ENCODE results near the gene ASPSCR1. TPM values are rescaled to one million over a fixed set of nuclear protein-coding genes. Genes with fewer than 3 reads are reported as not detected.

Gene ASPSCR1
- total and polyA plus RNA-seq, 5 donors: 16.6 to 28.9 (median 21.2) TPM

- Histone ChIP-seq H3K27ac (ENCODE audit: low read length) (no peak overlapping the region), H3K9me3 (ENCODE audit: control insufficient read depth, low read length) (no peaks in the 10 kb centered on the region), H3K4me1 (ENCODE audit: control insufficient read depth, insufficient read depth, low read length) (no peaks in the 10 kb centered on the region), H3K27me3 (ENCODE audit: control insufficient read depth, insufficient read depth) (no peaks in the 10 kb centered on the region), H3K4me3 (ENCODE audit: low read length) (no peak overlapping the region)
- no peak for ATAC-seq
- peak in 2 of 3 donors; percentile 28 to 50 for DNase-seq
- whole genome bisulfite sequencing: 87% methylated on average over 14 of the region's 14 CpGs
- intact Hi-C loops (cut with DNase I): no loop called here
Observed at GRCh38 chr17:81933178-81933699, 44.2 kb upstream of the ASPSCR1 start.

GRCh38 chr17:81934098-81934757, 43.2 kb upstream of the ASPSCR1 start:
- ATAC-seq (no peak), DNase-seq (peak in 1 of 3 donors; percentile 56)
- no peaks in the 10 kb centered on the region for H3K4me1 ChIP-seq (ENCODE audit: control insufficient read depth, insufficient read depth, low read length)

GRCh38 chr17:81934850-81935708, 42.4 kb upstream of the ASPSCR1 start:
- intact Hi-C loops (cut with DNase I): no loop called here
- WGBS: 92% methylated on average over 38 of the region's 38 CpGs
- no peak for DNase-seq

More at GRCh38 chr17:81934098-81934757, 43.2 kb upstream of the ASPSCR1 start:
- Histone ChIP-seq H3K9me3 (ENCODE audit: control insufficient read depth, low read length) (no peaks in the 10 kb centered on the region), H3K27ac (ENCODE audit: low read length) (no peak overlapping the region), H3K4me3 (ENCODE audit: low read length) (no peak overlapping the region), H3K27me3 (ENCODE audit: control insufficient read depth, insufficient read depth) (no peaks in the 10 kb centered on the region)
- intact Hi-C loops (cut with DNase I): no loop called here
- WGBS: 86% methylated on average over 23 of the region's 23 CpGs

GRCh38 chr17:81935709-81936084, 41.7 kb upstream of the ASPSCR1 start:
- intact Hi-C loops (cut with DNase I): no loop called here

More at GRCh38 chr17:81934850-81935708, 42.4 kb upstream of the ASPSCR1 start:
- H3K4me3 ChIP-seq (ENCODE audit: low read length): no peak overlapping the region
- ATAC-seq: no peak
- H3K4me1 ChIP-seq (ENCODE audit: control insufficient read depth, insufficient read depth, low read length): no peaks in the 10 kb centered on the region
- H3K27ac ChIP-seq (ENCODE audit: low read length): no peak overlapping the region
- H3K27me3 ChIP-seq (ENCODE audit: control insufficient read depth, insufficient read depth): no peaks in the 10 kb centered on the region
- no peaks in the 10 kb centered on the region for H3K9me3 ChIP-seq (ENCODE audit: control insufficient read depth, low read length)

GRCh38 chr17:81939218-81939617, 38.2 kb upstream of the ASPSCR1 start:
- WGBS: 66% methylated on average over 15 of the region's 15 CpGs
- intact Hi-C loops (cut with DNase I): no loop called here
- no peak overlapping the region for H3K4me3 ChIP-seq (ENCODE audit: low read length)
- no peak overlapping the region for H3K27ac ChIP-seq (ENCODE audit: low read length)
- no peaks in the 10 kb centered on the region for H3K9me3 ChIP-seq (ENCODE audit: control insufficient read depth, low read length)
- no peaks in the 10 kb centered on the region for H3K4me1 ChIP-seq (ENCODE audit: control insufficient read depth, insufficient read depth, low read length)
- ATAC-seq: no peak
- peak in 1 of 3 donors; percentile 62 for DNase-seq
- H3K27me3 ChIP-seq (ENCODE audit: control insufficient read depth, insufficient read depth): no peaks in the 10 kb centered on the region

More at GRCh38 chr17:81935709-81936084, 41.7 kb upstream of the ASPSCR1 start:
- Histone ChIP-seq H3K27ac (ENCODE audit: low read length) (no peak overlapping the region), H3K4me3 (ENCODE audit: low read length) (no peak overlapping the region), H3K4me1 (ENCODE audit: control insufficient read depth, insufficient read depth, low read length) (no peaks in the 10 kb centered on the region), H3K9me3 (ENCODE audit: control insufficient read depth, low read length) (no peaks in the 10 kb centered on the region), H3K27me3 (ENCODE audit: control insufficient read depth, insufficient read depth) (no peaks in the 10 kb centered on the region)
- DNase-seq: no peak
- ATAC-seq: no peak
- WGBS: 88% methylated on average over 6 of the region's 6 CpGs

- peak; percentile 87 to 95 (median 95) for DNase-seq
- H3K4me1 ChIP-seq (ENCODE audit: control insufficient read depth, insufficient read depth, low read length): no peaks in the 10 kb centered on the region
- H3K9me3 ChIP-seq (ENCODE audit: control insufficient read depth, low read length): no peaks in the 10 kb centered on the region
- ATAC-seq: peak; percentile 34 to 73
- intact Hi-C loops (cut with DNase I): no loop called here
- WGBS: 68% methylated on average over 21 of the region's 21 CpGs
- H3K27me3 ChIP-seq (ENCODE audit: control insufficient read depth, insufficient read depth): no peaks in the 10 kb centered on the region
- no peak overlapping the region for H3K27ac ChIP-seq (ENCODE audit: low read length)
- no peak overlapping the region for H3K4me3 ChIP-seq (ENCODE audit: low read length)
Observed at GRCh38 chr17:81939881-81940385, 37.5 kb upstream of the ASPSCR1 start.

GRCh38 chr17:81940538-81941483, 36.6 kb upstream of the ASPSCR1 start:
- no peak for ATAC-seq
- peak in 2 of 3 donors; percentile 49 to 68 for DNase-seq
- WGBS: 90% methylated on average over 56 of the region's 56 CpGs
- Histone ChIP-seq H3K9me3 (ENCODE audit: control insufficient read depth, low read length) (no peaks in the 10 kb centered on the region), H3K4me3 (ENCODE audit: low read length) (no peak overlapping the region), H3K27me3 (ENCODE audit: control insufficient read depth, insufficient read depth) (no peaks in the 10 kb centered on the region), H3K27ac (ENCODE audit: low read length) (no peak overlapping the region), H3K4me1 (ENCODE audit: control insufficient read depth, insufficient read depth, low read length) (no peaks in the 10 kb centered on the region)
- intact Hi-C loops (cut with DNase I): no loop called here

GRCh38 chr17:81941484-81942166, 35.8 kb upstream of the ASPSCR1 start:
- peak overlapping the region; percentile 50 for H3K4me3 ChIP-seq (ENCODE audit: low read length)
- no peaks in the 10 kb centered on the region for H3K27me3 ChIP-seq (ENCODE audit: control insufficient read depth, insufficient read depth)
- 42% methylated on average over 30 of the region's 30 CpGs for WGBS
- intact Hi-C loops (cut with DNase I): no loop called here
- no peaks in the 10 kb centered on the region for H3K4me1 ChIP-seq (ENCODE audit: control insufficient read depth, insufficient read depth, low read length)
- no peaks in the 10 kb centered on the region for H3K9me3 ChIP-seq (ENCODE audit: control insufficient read depth, low read length)
- DNase-seq: peak in 2 of 3 donors; percentile 60 to 66
- H3K27ac ChIP-seq (ENCODE audit: low read length): no peak overlapping the region
- peak in 1 of 2 donors; percentile 16 for ATAC-seq

GRCh38 chr17:81942167-81942553, 35.3 kb upstream of the ASPSCR1 start:
- H3K4me3 ChIP-seq (ENCODE audit: low read length): peak overlapping the region; percentile 50
- H3K27ac ChIP-seq (ENCODE audit: low read length): no peak overlapping the region
- WGBS: 28% methylated on average over 12 of the region's 12 CpGs
- intact Hi-C loops (cut with DNase I): no loop called here
- no peaks in the 10 kb centered on the region for H3K4me1 ChIP-seq (ENCODE audit: control insufficient read depth, insufficient read depth, low read length)
- H3K9me3 ChIP-seq (ENCODE audit: control insufficient read depth, low read length): no peaks in the 10 kb centered on the region
- H3K27me3 ChIP-seq (ENCODE audit: control insufficient read depth, insufficient read depth): no peaks in the 10 kb centered on the region
- DNase-seq: peak in 2 of 3 donors; percentile 43 to 50
- ATAC-seq: no peak

GRCh38 chr17:81944858-81945257, 32.6 kb upstream of the ASPSCR1 start:
- H3K27ac ChIP-seq (ENCODE audit: low read length): no peak overlapping the region
- intact Hi-C loops (cut with DNase I): no loop called here
- 85% methylated on average over 9 of the region's 9 CpGs for WGBS
- no peaks in the 10 kb centered on the region for H3K9me3 ChIP-seq (ENCODE audit: control insufficient read depth, low read length)
- no peaks in the 10 kb centered on the region for H3K4me1 ChIP-seq (ENCODE audit: control insufficient read depth, insufficient read depth, low read length)
- H3K27me3 ChIP-seq (ENCODE audit: control insufficient read depth, insufficient read depth): no peaks in the 10 kb centered on the region
- DNase-seq (no peak), ATAC-seq (no peak)
- H3K4me3 ChIP-seq (ENCODE audit: low read length): no peak overlapping the region
